C4-2B (cell line): Measurements from ENCODE around the gene ZDHHC5.
"Not testable (repeated sequence)": the region's sequence is repeated elsewhere in the genome, so short reads cannot be mapped to it uniquely, and the experiment has no call there.

Experiments
- H3K27ac ChIP-seq: fragments of 450-650 bp; 2 replicates; pipeline ENCODE4 v1.5.1; 2017
- CTCF ChIP-seq: fragments of 450-650 bp; conservative IDR thresholded peaks from 2 replicates; pipeline ENCODE4 v1.5.1; 2017; ENCODE audit warnings: mild to moderate bottlenecking
- ZFX ChIP-seq: fragments of 450-650 bp; IDR thresholded peaks from 2 replicates; pipeline ENCODE4 v1.6.1; 2017

ZDHHC5 gene

DNA sequence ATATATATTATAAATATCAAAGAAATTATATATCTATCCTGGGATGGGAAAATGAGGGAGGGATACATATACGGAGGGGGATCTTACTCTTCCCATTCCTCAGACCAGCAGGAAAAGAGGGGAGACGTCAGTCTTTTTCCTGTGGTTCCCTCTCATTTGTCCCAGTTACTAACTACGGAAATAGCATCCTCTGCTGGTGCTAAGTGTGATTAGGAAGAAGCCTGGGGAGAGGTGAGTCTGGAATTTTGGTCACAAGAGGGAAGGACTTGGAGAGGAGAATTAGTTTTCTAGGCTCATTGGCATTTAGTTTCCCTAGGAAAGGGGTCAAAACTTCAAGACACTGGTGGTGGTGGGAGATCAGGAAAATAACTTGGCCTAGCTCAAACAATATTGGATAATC, 32.5 kb downstream of the ZDHHC5 start:
- TF ChIP-seq CTCF (no peak), ZFX (no peak)
- no peak overlapping the region for H3K27ac ChIP-seq

- TF ChIP-seq ZFX (no peak), CTCF (no peak)
These were observed 35.4 kb downstream of the ZDHHC5 start for GRCh38 chr11:57703341-57703740.

GRCh38 chr11:57704932-57705331, 37.0 kb downstream of the ZDHHC5 start:
- no peak overlapping the region for H3K27ac ChIP-seq
- no peak for TF ChIP-seq ZFX
- no peak for TF ChIP-seq CTCF

More at GRCh38 chr11:57703341-57703740, 35.4 kb downstream of the ZDHHC5 start:
- H3K27ac ChIP-seq = no peak overlapping the region

- H3K27ac ChIP-seq = not testable (repeated sequence)
These were observed 37.5 kb downstream of the ZDHHC5 start for GRCh38 chr11:57705432-57705831.

- no peak overlapping the region for H3K27ac ChIP-seq
- no peak for TF ChIP-seq ZFX
- TF ChIP-seq CTCF = no peak
These were observed 42.0 kb downstream of the ZDHHC5 start for GRCh38 chr11:57709802-57710367.

DNA sequence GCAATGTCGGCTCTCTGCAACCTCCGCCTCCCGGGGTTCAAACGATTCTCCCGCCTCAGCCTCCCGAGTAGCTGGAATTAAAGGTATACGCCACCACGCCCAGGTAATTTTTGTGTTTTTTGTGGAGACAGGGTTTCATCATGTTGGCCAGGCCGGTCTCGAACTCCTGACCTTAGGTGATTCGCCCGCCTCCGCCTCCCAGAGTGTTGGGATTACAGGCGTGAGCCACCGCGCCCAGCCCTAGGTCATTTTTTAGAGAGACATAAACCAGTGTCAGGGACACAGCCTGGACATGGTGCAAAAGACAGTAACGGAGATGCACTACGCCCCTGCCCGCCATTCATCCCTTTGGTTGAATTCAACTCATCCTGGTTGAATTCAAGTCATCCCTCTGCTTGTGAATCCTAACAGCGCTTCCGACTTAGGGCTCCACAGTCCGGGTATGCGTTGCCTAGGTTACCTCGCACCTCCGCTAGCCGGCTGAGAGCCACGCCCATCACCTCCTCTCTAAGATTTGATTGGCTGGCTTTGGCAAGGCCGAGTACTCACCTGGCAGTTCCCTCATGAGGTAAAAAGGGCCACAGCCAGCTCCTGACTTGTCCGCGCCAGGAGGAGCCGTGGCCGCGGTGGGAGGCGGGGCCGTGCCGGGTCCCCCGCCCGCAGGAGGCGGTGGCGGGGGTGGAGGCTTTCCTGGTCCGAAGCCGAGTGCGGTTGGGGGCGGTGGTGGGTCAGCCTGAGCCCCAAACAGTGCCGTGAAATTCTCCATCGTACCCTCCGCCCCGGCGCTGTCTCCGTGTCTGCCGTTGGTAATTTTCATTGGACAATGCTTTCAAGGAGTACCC, 43.7 kb downstream of the ZDHHC5 start, which contains the start of gene MED19:
Gene MED19 (minus strand): TSS at position 802 of the 842 bp plus-strand sequence. CDS start 36 bp downstream, at position 766.
- H3K27ac ChIP-seq = peak within 1 kb of the TSS; percentile 100
- TF ChIP-seq ZFX = no peak
- TF ChIP-seq CTCF = no peak

DNA sequence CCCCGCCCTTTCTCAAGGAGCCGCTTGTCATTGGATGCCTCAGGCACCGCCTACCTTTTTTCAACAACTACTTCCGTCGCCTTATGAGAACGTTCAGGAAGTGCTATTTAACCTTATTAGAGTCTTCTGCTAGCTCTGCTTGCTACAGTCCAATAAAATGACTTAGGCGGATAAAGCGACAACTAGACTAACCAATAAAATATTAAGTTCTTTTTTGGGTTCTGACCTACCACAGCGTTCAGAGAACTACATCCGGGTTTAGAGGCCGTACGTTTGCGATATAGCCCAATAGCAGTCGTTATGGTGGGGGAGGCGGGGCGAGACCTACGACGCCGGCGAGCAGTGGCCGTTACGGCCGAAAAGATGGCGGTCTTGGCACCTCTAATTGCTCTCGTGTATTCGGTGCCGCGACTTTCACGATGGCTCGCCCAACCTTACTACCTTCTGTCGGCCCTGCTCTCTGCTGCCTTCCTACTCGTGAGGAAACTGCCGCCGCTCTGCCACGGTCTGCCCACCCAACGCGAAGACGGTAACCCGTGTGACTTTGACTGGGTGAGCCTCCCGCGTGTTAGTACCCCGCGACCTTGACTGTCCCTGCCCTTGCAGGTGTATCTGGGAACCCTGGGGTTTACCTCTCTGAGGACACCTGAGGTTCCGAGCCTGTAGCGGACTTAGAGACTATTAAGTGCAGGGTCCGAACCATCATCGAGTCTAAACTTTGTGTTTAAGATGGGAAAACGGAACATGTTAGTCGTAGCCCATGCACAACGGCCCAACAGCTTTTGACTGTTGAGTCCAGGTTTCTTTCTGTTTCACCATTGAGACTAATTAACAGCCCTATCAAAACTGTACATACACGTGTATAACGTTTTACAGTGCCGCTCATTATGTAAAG, 44.6 kb downstream of the ZDHHC5 start, which contains the start of gene TMX2:
Gene TMX2 (plus strand): TSS at position 338 of the 895 bp plus-strand sequence. CDS start 26 bp downstream, at position 364.
- no peak for TF ChIP-seq CTCF
- no peak for TF ChIP-seq ZFX
- peak within 1 kb of the TSS; percentile 100 for H3K27ac ChIP-seq
